Prostate gland (tissue), 2 donors: ENCODE data around the gene NOS1AP. TPM values are rescaled to one million over a fixed set of nuclear protein-coding genes. Genes with fewer than 3 reads are reported as not detected.

Source experiments
- DNase-seq: peaks from one replicate; pipeline ENCODE4 v3.0.0-alpha.2; 2019; ENCODE audit warnings: low spot score
- H3K27ac ChIP-seq, 2 donors: fragments of 200-600 bp; sonication (generic); 2 replicates each; pipeline ENCODE4 v1.5.1; 2017 to 2019
- H3K27me3 ChIP-seq: fragments of 200-600 bp; sonication (generic); replicated peaks from 2 replicates; pipeline ENCODE4 v1.5.1; 2019; ENCODE audit not compliant: insufficient read depth
- H3K36me3 ChIP-seq, 2 donors: fragments of 200-600 bp; sonication (generic); 1 replicate in 1 of 2; 2 replicates in 1 of 2; pipeline versions ENCODE4 v1.5.1 to v1.8.1; 2017 to 2019
- H3K4me1 ChIP-seq: fragments of 200-600 bp; sonication (generic); replicated peaks from 2 replicates; pipeline ENCODE4 v1.5.1; 2019
- H3K4me3 ChIP-seq, 2 donors: fragments of 200-600 bp; sonication (generic); 2 replicates each; pipeline ENCODE4 v1.5.1; 2017 to 2019
- H3K9me3 ChIP-seq: fragments of 200-600 bp; sonication (generic); 2 replicates; pipeline ENCODE4 v1.5.1; 2017
- POLR2A ChIP-seq: fragments of 450-650 bp; IDR thresholded peaks from one replicate; pipeline ENCODE4 v1.6.1; 2016; ENCODE audit warnings: antibody characterized with exemption, mild to moderate bottlenecking
- POLR2AphosphoS5 ChIP-seq: sonication (generic); formaldehyde crosslinking; IDR thresholded peaks from one replicate; pipeline ENCODE4 v1.6.1; 2017; ENCODE audit warnings: antibody characterized with exemption
- WGBS: methylation state at CpG from one replicate; pipeline ENCODE4 v1.1.5; 2018; 5-methylcytosine and 5-hydroxymethylcytosine counted together
- intact Hi-C: fragments of 100-400 bp; cut with DNase I; formaldehyde crosslinking; loops from one replicate; pipeline ENCODE4 v1.14.2; 2022
- total RNA-seq, 2 donors: library from RNA; depleted of rRNA; stranded (reverse); fragments of >200 nt; gene quantifications; one replicate each; pipeline ENCODE4 v1.1.0, GENCODE V29; 2016
- TF ChIP-seq, protein P1 (sequence below), 4 experiments: fragments of 200-600 bp in 2 of 4; fragments of 450-650 bp in 2 of 4; sonication (generic) in 2 of 4; IDR thresholded peaks; 1 replicate in 3 of 4; 2 replicates in 1 of 4; pipeline ENCODE4 v1.5.1; 2016 to 2019; ENCODE audit warnings: antibody characterized with exemption in 4 of 4, mild to moderate bottlenecking in 2 of 4, moderate library complexity in 2 of 4

The NOS1AP gene
- total RNA-seq, 2 donors from 2014 or later, result 9.9 to 11.0 TPM

DNA sequence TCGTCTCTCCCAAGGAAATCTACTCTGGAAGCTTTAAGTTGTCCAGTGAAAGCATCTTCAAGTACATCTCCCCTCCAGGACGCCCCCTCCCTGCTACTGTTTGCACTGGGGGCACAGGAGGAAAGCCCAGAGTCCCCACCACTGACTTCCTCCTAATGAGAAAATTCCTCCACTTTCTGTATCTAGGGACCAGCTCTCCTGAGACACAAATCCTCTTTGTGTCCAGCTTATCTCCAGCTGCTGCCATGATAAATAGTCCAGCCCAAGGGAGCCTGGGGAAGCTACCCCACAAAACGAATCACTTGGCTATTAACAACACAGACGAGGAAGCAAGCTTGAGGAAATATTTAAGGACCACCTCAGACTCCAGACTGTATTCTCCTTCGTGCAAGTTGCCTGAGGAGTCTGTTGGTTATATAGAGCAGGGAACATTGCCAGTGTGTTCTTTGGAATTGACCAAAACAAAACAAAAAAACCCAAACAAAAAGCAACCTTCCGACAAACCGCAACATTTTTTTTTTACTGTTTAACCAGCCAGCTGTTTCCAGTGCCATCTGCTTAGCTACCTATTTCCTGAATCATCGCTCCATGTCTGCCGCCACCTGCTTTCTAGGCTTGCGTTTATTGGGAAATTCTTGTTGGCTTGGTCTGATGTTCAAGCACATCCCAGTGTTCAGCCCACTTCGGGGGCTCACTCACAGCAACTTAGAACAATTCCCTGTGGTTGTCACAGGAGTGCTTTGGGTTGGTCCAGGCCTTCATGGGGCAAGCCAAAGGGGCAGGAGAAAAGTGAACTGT lies 319.7 kb downstream of the NOS1AP start:
- intact Hi-C loops, result loop anchor here (2.0 kb wide), 1 partner anchor 334 kb away; no protein-coding TSS in a partner anchor
- no peak for DNase-seq
- H3K36me3 ChIP-seq, result no peaks in the 10 kb centered on the region
- no peak overlapping the region for H3K27ac ChIP-seq
- WGBS, result 42% methylated on average over 11 of the region's 11 CpGs
- TF ChIP-seq POLR2AphosphoS5 (no peak), POLR2A (no peak)
- TF ChIP-seq, protein P1, sequence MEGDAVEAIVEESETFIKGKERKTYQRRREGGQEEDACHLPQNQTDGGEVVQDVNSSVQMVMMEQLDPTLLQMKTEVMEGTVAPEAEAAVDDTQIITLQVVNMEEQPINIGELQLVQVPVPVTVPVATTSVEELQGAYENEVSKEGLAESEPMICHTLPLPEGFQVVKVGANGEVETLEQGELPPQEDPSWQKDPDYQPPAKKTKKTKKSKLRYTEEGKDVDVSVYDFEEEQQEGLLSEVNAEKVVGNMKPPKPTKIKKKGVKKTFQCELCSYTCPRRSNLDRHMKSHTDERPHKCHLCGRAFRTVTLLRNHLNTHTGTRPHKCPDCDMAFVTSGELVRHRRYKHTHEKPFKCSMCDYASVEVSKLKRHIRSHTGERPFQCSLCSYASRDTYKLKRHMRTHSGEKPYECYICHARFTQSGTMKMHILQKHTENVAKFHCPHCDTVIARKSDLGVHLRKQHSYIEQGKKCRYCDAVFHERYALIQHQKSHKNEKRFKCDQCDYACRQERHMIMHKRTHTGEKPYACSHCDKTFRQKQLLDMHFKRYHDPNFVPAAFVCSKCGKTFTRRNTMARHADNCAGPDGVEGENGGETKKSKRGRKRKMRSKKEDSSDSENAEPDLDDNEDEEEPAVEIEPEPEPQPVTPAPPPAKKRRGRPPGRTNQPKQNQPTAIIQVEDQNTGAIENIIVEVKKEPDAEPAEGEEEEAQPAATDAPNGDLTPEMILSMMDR (IDR thresholded peaks at IDR 0.05), result no peak
- no peaks in the 10 kb centered on the region for H3K9me3 ChIP-seq
- no peak overlapping the region for H3K4me3 ChIP-seq
- H3K27me3 ChIP-seq, result no peaks in the 10 kb centered on the region
- H3K4me1 ChIP-seq, result no peaks in the 10 kb centered on the region

DNA sequence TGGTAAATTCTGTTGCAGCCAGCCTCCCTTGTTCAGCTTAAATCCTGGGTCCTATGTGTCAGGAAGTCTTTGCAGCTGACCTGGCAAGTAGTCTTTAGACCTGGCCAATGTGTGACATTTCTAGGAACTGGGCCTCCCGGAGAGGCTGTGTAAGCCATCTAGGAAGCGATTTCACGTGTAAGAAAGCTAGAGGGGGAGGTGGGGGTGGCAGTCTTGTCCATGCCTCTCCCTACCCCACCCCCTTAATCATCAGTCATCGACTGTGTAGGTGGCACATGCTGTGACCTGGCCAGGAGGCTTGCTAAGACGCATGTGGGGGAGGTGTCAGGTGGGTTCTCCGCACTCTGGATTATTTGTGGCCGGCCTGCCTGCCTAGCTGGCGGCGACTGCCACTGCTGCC lies 320.5 kb downstream of the NOS1AP start:
- DNase-seq, result no peak
- 75% methylated on average over 9 of the region's 9 CpGs for WGBS

DNA sequence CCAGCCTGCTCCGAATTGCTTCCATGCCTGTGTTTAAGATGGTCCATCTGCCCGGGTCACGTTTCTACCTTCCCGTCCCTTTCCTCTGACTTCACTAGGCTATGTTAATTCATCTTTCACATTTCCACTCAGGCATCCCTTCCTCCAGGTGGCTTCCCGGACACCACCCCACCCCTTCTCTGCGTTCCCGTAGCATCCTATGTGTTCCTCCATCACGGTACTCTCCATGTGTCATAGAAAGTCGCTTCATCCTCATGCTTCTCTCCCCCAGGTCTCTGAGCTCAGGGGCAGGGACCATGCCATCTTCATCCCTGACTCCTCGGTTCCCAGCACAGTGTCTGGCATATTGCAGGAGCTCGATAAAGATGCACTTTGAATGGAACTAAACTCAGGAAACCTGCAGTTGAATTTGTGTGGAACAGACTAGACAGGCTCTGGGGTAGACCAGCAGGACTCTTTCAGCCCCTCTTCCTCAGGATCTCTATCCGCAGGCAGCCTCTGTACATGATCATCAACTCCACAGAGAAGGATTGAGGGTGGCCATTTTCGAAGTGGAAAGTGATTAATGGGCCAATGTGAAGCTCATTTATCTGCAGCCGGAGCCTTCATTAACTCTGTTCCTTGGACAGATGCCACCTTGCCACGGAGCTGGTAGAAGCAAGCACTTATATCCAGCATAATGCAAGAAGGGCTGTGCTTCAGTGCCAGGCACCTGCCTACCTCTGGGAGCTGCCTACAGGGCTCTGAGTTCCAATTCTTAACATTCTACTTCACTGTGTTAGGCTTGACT lies 321.1 kb downstream of the NOS1AP start:
- no peak for DNase-seq
- 80% methylated on average over 15 of the region's 15 CpGs for WGBS
- no peaks in the 10 kb centered on the region for H3K4me1 ChIP-seq
- H3K27me3 ChIP-seq, result no peaks in the 10 kb centered on the region
- H3K4me3 ChIP-seq, result no peak overlapping the region
- no peaks in the 10 kb centered on the region for H3K9me3 ChIP-seq
- TF ChIP-seq POLR2A, result no peak
- no peaks in the 10 kb centered on the region for H3K36me3 ChIP-seq
- H3K27ac ChIP-seq, result no peak overlapping the region
- intact Hi-C loops, result loop anchor here (10.0 kb wide), 2 partner anchors 116 to 176 kb away; no protein-coding TSS in a partner anchor

More for the DNA sequence above, 320.5 kb downstream of the NOS1AP start:
- no peak overlapping the region for H3K4me3 ChIP-seq
- TF ChIP-seq POLR2AphosphoS5 (no peak), POLR2A (no peak)
- TF ChIP-seq, protein P1 (IDR thresholded peaks at IDR 0.05), result no peak
- no peak overlapping the region for H3K27ac ChIP-seq
- H3K36me3 ChIP-seq, result no peaks in the 10 kb centered on the region
- no peaks in the 10 kb centered on the region for H3K4me1 ChIP-seq
- no peaks in the 10 kb centered on the region for H3K9me3 ChIP-seq
- intact Hi-C loops, result loop anchor here (2.0 to 10.0 kb wide), 3 partner anchors 115 to 335 kb away; no protein-coding TSS in a partner anchor
- H3K27me3 ChIP-seq, result no peaks in the 10 kb centered on the region

DNA sequence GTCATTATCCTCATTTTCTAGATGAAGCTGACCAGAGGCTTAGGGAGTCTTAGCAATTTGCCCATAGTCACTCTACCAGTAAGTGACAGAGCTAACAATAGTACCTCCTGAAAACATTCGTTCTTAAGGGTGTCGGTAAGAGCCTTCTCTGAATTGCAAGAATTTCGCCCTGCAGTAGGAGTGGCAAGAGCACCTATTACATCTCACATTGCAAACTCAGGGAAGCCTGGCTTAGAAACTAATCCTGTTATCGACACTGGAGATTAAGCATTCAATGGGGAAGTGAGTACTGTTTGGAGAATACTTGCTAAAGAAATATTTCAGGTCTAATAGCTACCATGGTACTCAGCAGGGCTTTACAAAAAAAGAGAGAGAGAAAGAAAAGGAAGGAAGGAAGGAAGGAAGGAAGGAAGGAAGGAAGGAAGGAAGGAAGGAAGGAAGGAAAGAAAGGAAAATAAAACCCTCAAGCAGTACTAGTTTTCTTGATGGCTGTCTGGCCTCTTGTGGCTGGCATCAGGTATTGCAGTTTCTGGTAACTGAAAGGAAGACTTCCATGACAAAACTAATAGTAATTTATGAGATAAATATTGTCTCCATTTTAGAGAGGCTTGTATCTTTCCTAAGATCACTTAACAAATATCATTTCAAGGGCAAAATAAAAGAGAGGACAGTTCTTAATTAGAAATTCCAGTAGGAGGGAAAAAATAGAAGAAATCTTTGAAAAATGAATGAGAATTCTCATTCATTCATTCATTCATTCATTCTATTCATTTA lies 322.5 kb downstream of the NOS1AP start:
- Histone ChIP-seq H3K27ac (no peak overlapping the region), H3K9me3 (no peaks in the 10 kb centered on the region), H3K4me1 (no peaks in the 10 kb centered on the region), H3K36me3 (no peaks in the 10 kb centered on the region), H3K4me3 (no peak overlapping the region), H3K27me3 (no peaks in the 10 kb centered on the region)
- WGBS, result 50% methylated on average over 4 of the region's 4 CpGs
- intact Hi-C loops, result loop anchor here (10.0 kb wide), 2 partner anchors 117 to 177 kb away; no protein-coding TSS in a partner anchor
- DNase-seq, result peak; percentile 31
- TF ChIP-seq POLR2A (no peak), POLR2AphosphoS5 (peak; percentile 12)
- TF ChIP-seq, protein P1 (IDR thresholded peaks at IDR 0.05), result peak; percentile 26 to 86 (median 76)
